Breast epithelium (tissue), 3 donors: ENCODE measurements around the gene ZP4.

ENCODE experiments used
- CTCF ChIP-seq, 3 donors: fragments of 450-650 bp; IDR thresholded peaks; one replicate each; pipeline ENCODE4 v1.5.1; 2016 to 2017; ENCODE audit warnings: antibody characterized with exemption in 3 of 3, mild to moderate bottlenecking in 3 of 3, moderate library complexity in 3 of 3
- POLR2A ChIP-seq: fragments of 450-650 bp; IDR thresholded peaks from one replicate; pipeline ENCODE4 v1.6.1; 2016; ENCODE audit warnings: antibody characterized with exemption, mild to moderate bottlenecking, moderate library complexity

GRCh38 chr1:237891979-237892378 lies 1.3 kb upstream of the ZP4 start:
- no peak for TF ChIP-seq CTCF (IDR thresholded peaks at IDR 0.05)
- TF ChIP-seq POLR2A: no peak
